SK-N-DZ (cell line): Measurements from ENCODE around the gene PLOD3.

Experiments
- DNase-seq: peaks from one replicate; pipeline ENCODE4 v3.0.0-alpha.2; 2015; ENCODE audit warnings: low spot score
- small RNA-seq, 2 experiments: library from RNA; depleted of rRNA; stranded (forward); fragments of <200 nt; gene quantifications; one replicate each; pipeline ENCODE3, GENCODE V24; 2014

PLOD3 gene

DNA sequence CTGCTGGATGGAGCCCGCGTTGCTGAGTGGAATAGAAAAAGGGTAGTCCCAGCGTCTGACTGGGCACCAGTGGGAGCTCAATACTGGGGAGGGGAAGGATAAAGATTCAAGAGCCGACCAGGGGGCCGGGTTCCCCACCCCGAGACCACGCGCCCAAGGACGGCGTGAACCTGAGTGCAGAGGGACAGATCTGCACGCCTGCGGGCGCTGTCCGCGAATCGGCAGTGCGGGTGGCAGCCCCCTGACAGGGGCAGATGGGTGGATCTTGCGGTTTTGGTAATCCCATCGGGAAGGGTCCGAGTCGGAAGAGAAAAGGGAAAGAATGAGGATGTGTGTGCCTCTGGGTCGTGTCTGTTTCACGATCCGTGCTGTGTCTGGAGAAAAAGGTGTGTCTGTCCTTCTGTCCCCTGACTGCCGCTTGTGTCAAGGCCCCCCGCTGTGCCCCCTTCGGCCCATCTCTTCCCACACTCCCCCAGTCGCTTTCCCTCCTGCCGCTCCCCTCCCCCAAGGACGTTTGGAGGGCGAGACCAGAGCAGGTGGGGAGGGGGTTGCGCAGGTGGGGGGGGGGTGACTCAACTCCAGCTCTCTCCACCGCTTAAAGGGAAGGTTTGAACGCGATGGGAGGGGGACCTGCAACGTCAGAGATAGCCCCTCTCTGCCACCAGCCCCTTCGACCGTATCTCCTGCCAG lies 51.3 kb downstream of the PLOD3 start:
- no peak for DNase-seq

DNA sequence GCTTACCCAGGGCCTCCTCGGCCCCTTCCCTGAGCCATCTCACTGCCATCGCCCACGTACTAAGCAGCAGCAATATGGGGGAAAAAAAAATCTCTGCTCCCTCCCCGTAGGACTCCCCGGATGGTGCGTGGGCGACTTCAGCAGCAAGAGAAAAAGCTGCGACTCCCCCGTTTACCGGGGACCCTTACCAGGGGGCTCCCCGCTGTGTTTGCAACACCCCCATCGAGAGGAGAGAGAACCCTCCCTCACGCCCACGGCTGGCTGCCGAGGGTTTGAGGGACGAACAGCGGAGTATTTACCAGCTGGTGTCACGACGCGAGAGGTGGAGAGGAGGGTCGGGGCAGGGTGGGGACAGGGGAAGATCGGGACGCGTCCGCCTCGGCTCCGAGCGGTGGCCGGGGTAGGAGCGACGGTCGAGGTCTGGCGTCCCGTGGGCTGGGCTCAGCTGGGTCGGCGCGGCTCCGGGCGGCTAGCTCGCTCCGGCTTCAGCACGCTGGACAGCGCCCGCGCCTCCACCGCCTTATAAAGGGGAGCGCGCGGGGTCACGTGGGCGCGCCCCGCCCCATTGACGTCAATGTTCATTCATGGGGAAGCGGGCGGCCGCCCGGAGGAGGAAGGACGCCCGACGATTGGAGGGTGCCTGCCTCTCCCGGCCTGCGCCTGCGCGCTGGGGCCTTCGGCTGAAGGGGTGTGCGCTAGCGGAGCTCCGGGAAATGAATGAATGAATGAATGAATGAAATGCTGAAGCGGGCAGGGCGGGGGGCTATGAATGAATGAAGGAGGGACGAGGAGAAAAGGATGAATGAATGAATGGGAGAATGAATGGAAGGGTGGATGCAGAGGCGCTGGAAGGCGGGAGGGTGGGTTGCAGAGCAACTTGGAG lies 52.1 kb downstream of the PLOD3 start, which contains the start of gene VGF:
TSS of gene VGF (minus strand) at position 495 of the 883 bp plus-strand sequence. CDS start 726 bp downstream, outside the sequence.
- peak; percentile 93 for DNase-seq

DNA sequence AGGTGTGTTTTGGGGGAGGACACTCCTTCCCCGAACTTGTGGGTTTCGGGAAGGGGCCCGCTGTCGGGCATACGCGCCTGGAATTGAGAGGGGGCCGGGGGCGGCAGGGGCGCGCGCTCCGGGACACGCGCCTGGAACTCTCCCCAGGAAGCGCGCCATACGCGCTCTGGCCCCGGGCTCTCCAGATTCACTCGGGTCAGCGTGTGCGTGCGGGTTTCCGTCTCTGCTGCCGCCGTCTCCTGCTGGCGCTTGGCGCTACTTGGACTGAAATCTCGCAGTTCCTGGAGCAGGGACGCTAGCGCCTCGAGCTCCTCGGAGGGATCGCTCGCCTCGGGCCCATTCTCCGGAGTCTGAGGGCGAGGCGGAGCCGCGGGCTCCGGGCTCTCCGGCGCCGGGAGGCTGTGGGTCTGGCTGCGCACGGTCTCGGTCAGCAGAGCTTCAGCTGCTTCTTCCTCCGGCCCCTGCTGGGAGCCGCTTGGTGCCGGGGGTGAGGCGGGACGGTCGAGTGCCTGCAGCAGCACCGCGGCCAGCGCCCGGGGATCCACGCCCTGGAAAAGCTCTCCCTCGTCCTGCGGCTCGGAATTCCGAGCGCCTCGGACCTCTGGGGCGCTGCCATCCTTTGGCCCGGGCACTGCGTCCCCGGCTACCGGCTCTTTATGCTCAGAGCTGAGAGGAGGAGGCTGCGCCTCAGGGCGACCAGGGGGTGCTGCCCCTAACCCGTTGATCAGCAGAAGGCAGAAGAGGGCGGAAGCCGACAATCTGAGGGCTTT lies 53.1 kb downstream of the PLOD3 start:
- no peak for DNase-seq

DNA sequence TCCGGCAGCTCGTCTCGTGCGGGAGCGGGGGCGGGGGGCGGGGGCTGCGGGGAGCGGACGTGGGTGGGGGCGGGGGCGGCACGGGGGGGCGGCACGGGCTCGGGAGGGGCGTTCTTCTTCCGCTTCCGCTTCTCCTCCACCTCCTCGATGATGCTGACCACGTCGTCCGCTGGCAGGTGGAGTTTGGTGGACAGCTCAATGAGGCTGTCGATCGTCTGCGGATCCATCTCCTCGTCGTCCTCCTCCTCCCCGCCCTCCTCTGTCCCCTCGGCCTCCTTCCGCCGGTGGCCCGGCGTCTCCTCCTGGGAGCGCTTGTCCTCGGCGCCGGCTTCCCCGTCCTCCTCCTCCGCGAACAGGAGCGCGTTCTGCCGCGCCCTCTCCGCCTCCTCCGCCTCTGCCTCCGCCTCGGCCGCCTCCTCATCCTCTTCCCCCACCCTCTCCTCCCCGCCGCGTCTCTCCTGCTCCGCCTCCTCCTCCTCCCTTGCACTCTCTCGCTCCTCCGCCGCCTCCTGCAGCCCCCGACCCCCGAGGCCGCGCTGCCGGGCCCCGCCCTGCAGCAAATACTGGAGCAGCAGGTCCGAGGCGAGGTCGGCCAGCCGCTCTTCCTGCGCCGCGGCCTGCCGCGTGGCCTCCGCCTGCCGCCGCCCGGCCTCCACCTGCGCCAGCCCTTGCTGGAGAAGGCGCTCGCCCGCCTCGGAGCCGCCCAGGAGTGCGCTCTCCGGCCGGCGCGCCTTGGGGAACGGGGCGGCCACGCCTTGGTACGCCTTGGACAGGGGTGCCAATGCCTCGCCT lies 53.9 kb downstream of the PLOD3 start:
- DNase-seq = peak; percentile 69

GRCh38 chr7:101162551-101163278 lies 54.7 kb downstream of the PLOD3 start:
- peak; percentile 76 for DNase-seq

- no peak for DNase-seq
Measured at GRCh38 chr7:101161692-101162471, 55.5 kb downstream of the PLOD3 start.

- DNase-seq = no peak
Measured at GRCh38 chr7:101160910-101161309, 56.5 kb downstream of the PLOD3 start.

GRCh38 chr7:101159696-101160674 lies 57.4 kb downstream of the PLOD3 start:
- DNase-seq = no peak

- no peak for DNase-seq
Measured at GRCh38 chr7:101156866-101157589, 60.4 kb downstream of the PLOD3 start.

DNA sequence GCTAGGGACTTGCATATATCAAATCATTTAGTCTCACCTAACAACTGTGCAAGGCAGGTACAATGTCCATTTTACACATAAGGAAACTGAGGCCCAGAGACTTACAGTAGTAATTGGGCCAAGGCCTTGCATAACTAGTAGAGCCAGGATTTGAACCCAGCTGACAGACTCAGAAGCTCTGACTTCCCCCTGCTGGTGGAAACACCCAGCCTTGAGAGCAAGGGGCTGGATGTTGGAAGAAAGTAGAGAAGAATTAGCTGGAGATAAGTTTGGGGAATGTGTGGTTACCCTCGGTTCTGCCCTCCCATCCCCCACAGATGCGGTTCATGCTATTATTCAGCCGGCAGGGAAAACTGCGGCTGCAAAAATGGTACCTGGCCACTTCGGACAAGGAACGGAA lies 61.1 kb downstream of the PLOD3 start:
- DNase-seq = no peak

Small RNA genes lying within 50 kb of the gene (small RNA-seq; reads per million reads assigned to genes)
- gene MIR4653 = 0 reads per million in 2 experiments
